Vagina (tissue), 2 donors: ENCODE measurements around the gene GDF7.

Experiments
- POLR2AphosphoS5 ChIP-seq, 2 donors: sonication (generic); formaldehyde crosslinking; IDR thresholded peaks; one replicate each; pipeline ENCODE4 v1.9.0; 2017; ENCODE audit warnings: antibody characterized with exemption in 2 of 2, mild to moderate bottlenecking in 2 of 2, low read depth in 1 of 2; ENCODE audit not compliant: insufficient read depth in 1 of 2
- TF ChIP-seq, protein P1 (sequence below), 3 experiments: fragments of 450-650 bp in 2 of 3; fragments of 200-600 bp in 1 of 3; sonication (generic) in 1 of 3; IDR thresholded peaks; one replicate each; pipeline ENCODE4 v1.5.1; 2017 to 2019; ENCODE audit warnings: antibody characterized with exemption in 3 of 3, mild to moderate bottlenecking in 2 of 3, moderate library complexity in 2 of 3

DNA sequence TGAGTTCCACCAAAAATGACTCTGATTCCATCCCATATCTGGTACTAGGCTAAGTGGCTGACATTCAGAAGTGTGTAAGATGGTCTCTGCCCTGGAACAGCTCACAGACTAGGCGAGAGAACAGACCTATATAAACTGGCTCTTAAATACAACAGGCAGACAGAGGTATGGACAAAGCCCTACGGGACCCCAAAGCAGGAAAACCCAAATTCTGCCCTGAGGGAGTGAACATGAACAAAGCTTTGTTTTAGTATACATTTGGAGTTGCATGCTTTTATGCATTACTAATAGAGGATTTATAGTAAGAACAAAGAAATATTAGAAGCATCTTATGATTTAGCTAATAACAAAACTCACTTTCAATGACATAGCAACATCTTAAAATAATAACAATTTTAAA is 25.1 kb downstream of the GDF7 start:
- TF ChIP-seq POLR2AphosphoS5 (IDR thresholded peaks at IDR 0.05; ENCODE audit: insufficient read depth in 1 of 2, low read depth in 1 of 2), result no peak
- TF ChIP-seq, protein P1, sequence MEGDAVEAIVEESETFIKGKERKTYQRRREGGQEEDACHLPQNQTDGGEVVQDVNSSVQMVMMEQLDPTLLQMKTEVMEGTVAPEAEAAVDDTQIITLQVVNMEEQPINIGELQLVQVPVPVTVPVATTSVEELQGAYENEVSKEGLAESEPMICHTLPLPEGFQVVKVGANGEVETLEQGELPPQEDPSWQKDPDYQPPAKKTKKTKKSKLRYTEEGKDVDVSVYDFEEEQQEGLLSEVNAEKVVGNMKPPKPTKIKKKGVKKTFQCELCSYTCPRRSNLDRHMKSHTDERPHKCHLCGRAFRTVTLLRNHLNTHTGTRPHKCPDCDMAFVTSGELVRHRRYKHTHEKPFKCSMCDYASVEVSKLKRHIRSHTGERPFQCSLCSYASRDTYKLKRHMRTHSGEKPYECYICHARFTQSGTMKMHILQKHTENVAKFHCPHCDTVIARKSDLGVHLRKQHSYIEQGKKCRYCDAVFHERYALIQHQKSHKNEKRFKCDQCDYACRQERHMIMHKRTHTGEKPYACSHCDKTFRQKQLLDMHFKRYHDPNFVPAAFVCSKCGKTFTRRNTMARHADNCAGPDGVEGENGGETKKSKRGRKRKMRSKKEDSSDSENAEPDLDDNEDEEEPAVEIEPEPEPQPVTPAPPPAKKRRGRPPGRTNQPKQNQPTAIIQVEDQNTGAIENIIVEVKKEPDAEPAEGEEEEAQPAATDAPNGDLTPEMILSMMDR (IDR thresholded peaks at IDR 0.05), result no peak
